ENCODE results near the gene RSBN1.

RSBN1 gene

GRCh38 chr1:113812661-113813135 is 422 bp upstream of the RSBN1 start:
- no peak for DNase-seq (ENCODE audit: low read depth in 2 of 2)

- peak in 1 of 2 donors; percentile 4 for DNase-seq (ENCODE audit: low read depth in 2 of 2)
Observed at GRCh38 chr1:113811156-113811887, 954 bp downstream of the RSBN1 start.

- DNase-seq (ENCODE audit: low read depth in 2 of 2), result no peak
Observed at GRCh38 chr1:113809670-113810602, 2.3 kb downstream of the RSBN1 start.

- DNase-seq (ENCODE audit: low read depth in 2 of 2), result no peak
Observed at GRCh38 chr1:113808450-113809195, 3.7 kb downstream of the RSBN1 start.

- no peak for DNase-seq (ENCODE audit: low read depth in 2 of 2)
Observed at GRCh38 chr1:113805639-113806038, 6.6 kb downstream of the RSBN1 start.

GRCh38 chr1:113805256-113805531 is 7.1 kb downstream of the RSBN1 start:
- no peak for DNase-seq (ENCODE audit: low read depth in 2 of 2)

GRCh38 chr1:113804421-113805255 is 7.6 kb downstream of the RSBN1 start:
- no peak for DNase-seq (ENCODE audit: low read depth in 2 of 2)

- no peak for DNase-seq (ENCODE audit: low read depth in 2 of 2)
Observed at GRCh38 chr1:113802367-113803007, 9.8 kb downstream of the RSBN1 start.

GRCh38 chr1:113800487-113800886 is 11.8 kb downstream of the RSBN1 start:
- no peak for DNase-seq (ENCODE audit: low read depth in 2 of 2)

- no peak for DNase-seq (ENCODE audit: low read depth in 2 of 2)
Observed at GRCh38 chr1:113797472-113797871, 14.8 kb downstream of the RSBN1 start.

GRCh38 chr1:113793878-113794834 is 18.1 kb downstream of the RSBN1 start:
- no peak for DNase-seq (ENCODE audit: low read depth in 2 of 2)

- no peak for DNase-seq (ENCODE audit: low read depth in 2 of 2)
Observed at GRCh38 chr1:113792986-113793385, 19.3 kb downstream of the RSBN1 start.

- DNase-seq (ENCODE audit: low read depth in 2 of 2), result no peak
Observed at GRCh38 chr1:113792471-113792870, 19.8 kb downstream of the RSBN1 start.

GRCh38 chr1:113788802-113789201 is 23.5 kb downstream of the RSBN1 start:
- no peak for DNase-seq (ENCODE audit: low read depth in 2 of 2)

- DNase-seq (ENCODE audit: low read depth in 2 of 2), result no peak
Observed at GRCh38 chr1:113787663-113788062, 24.6 kb downstream of the RSBN1 start.

- DNase-seq (ENCODE audit: low read depth in 2 of 2), result no peak
Observed at GRCh38 chr1:113786069-113786468, 26.2 kb downstream of the RSBN1 start.

- DNase-seq (ENCODE audit: low read depth in 2 of 2), result no peak
Observed at GRCh38 chr1:113784104-113784779, 28.0 kb downstream of the RSBN1 start.

- DNase-seq (ENCODE audit: low read depth in 2 of 2), result no peak
Observed at GRCh38 chr1:113783254-113784103, 28.8 kb downstream of the RSBN1 start.

All from stimulated activated CD8-positive, alpha-beta memory T cell treated with anti-CD3 and anti-CD28 coated beads, Interleukin-15, amount 100 ng/mL, for 4 hours (primary cell).